Ovary (tissue), 3 donors: ENCODE results near the gene KANTR.

ENCODE experiments used
- EP300 ChIP-seq: sonication (generic); formaldehyde crosslinking; IDR thresholded peaks from one replicate; pipeline ENCODE4 v1.6.1; 2017; ENCODE audit warnings: antibody characterized with exemption
- POLR2A ChIP-seq: fragments of 450-650 bp; IDR thresholded peaks from one replicate; pipeline ENCODE4 v1.6.1; 2017; ENCODE audit warnings: antibody characterized with exemption, mild to moderate bottlenecking, moderate library complexity
- TF ChIP-seq, protein P1 (sequence below), 3 donors: fragments of 450-650 bp in 2 of 3; fragments of 200-600 bp in 1 of 3; IDR thresholded peaks; one replicate each; pipeline versions ENCODE4 v1.5.1 to v1.8.0; 2016 to 2022; ENCODE audit warnings: antibody characterized with exemption in 3 of 3, mild to moderate bottlenecking in 1 of 3
- donor health status: DM: no; HTN: no; CAD: no.

DNA sequence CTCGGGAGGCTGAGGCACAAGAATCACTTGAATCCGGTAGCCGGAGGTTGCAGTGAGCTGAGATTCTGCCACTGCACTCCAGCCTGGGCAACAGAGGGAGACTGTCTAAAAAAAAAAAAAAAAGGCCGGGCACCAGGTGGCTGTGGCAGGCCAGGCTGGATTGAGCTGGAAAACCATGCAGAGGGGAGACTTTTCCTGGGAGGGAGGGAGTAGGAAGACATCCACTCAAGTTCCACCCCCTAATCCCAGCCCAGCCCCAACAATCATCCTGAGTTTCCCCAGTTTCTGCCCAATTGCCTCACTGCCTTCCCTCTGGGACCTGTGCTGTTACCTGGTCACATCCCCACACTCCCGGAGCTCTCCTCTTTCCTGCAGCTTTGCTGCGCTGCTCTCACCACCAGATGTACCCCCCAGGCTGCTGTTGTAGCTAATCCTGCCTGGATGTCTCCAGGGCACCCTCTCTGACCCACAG is 20.8 kb upstream of the KANTR start:
- TF ChIP-seq, protein P1, sequence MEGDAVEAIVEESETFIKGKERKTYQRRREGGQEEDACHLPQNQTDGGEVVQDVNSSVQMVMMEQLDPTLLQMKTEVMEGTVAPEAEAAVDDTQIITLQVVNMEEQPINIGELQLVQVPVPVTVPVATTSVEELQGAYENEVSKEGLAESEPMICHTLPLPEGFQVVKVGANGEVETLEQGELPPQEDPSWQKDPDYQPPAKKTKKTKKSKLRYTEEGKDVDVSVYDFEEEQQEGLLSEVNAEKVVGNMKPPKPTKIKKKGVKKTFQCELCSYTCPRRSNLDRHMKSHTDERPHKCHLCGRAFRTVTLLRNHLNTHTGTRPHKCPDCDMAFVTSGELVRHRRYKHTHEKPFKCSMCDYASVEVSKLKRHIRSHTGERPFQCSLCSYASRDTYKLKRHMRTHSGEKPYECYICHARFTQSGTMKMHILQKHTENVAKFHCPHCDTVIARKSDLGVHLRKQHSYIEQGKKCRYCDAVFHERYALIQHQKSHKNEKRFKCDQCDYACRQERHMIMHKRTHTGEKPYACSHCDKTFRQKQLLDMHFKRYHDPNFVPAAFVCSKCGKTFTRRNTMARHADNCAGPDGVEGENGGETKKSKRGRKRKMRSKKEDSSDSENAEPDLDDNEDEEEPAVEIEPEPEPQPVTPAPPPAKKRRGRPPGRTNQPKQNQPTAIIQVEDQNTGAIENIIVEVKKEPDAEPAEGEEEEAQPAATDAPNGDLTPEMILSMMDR (IDR thresholded peaks at IDR 0.05): no peak
- TF ChIP-seq EP300 (no peak), POLR2A (no peak)
